Neural progenitor cell (in vitro differentiated cells): ENCODE results near the gene NDFIP2. TPM values are rescaled to one million over a fixed set of nuclear protein-coding genes. Genes with fewer than 3 reads are reported as not detected.

Experiments used
- DNase-seq: peaks from one replicate; pipeline ENCODE4 v3.0.0-alpha.2; 2016; ENCODE audit warnings: low spot score
- H2AFZ ChIP-seq: fragments of 200-600 bp; sonication (generic); replicated peaks from 2 replicates; pipeline ENCODE4 v1.6.1; 2016; ENCODE audit warnings: antibody characterized with exemption
- H3F3A ChIP-seq: fragments of 200-600 bp; sonication (generic); 2 replicates; pipeline ENCODE4 v1.6.1; 2016; ENCODE audit warnings: antibody characterized with exemption, low read depth
- H3K27ac ChIP-seq: fragments of 200-600 bp; sonication (generic); 2 replicates; pipeline ENCODE4 v1.5.1; 2016; ENCODE audit warnings: mild to moderate bottlenecking
- H3K27me3 ChIP-seq: fragments of 200-600 bp; sonication (generic); 2 replicates; pipeline ENCODE4 v1.6.1; 2016; ENCODE audit warnings: mild to moderate bottlenecking, moderate library complexity
- H3K36me3 ChIP-seq: fragments of 200-600 bp; sonication (generic); 2 replicates; pipeline ENCODE4 v1.5.1; 2016
- H3K4me1 ChIP-seq: fragments of 200-600 bp; sonication (generic); 2 replicates; pipeline ENCODE4 v1.6.1; 2016; ENCODE audit warnings: mixed run types
- H3K4me2 ChIP-seq: fragments of 200-600 bp; sonication (generic); 2 replicates; pipeline ENCODE4 v1.6.1; 2016
- H3K4me3 ChIP-seq: fragments of 200-600 bp; sonication (generic); 2 replicates; pipeline ENCODE4 v1.5.1; 2016
- H3K79me2 ChIP-seq: fragments of 200-600 bp; sonication (generic); 2 replicates; pipeline ENCODE4 v1.6.1; 2016; ENCODE audit warnings: low read depth
- H3K9ac ChIP-seq: fragments of 200-600 bp; sonication (generic); 2 replicates; pipeline ENCODE4 v1.6.1; 2016
- H3K9me3 ChIP-seq: fragments of 200-600 bp; sonication (generic); 2 replicates; pipeline ENCODE4 v1.5.1; 2016; ENCODE audit warnings: low read depth
- H4K20me1 ChIP-seq: fragments of 200-600 bp; sonication (generic); 2 replicates; pipeline ENCODE4 v1.6.1; 2016; ENCODE audit warnings: low read depth
- H3K27ac Mint-ChIP-seq: 3 replicates; pipeline ENCODE4 v1.8.0; 2021; ENCODE audit warnings: mixed read lengths
- H3K27me3 Mint-ChIP-seq: 2 replicates; pipeline ENCODE4 v1.8.0; 2022; ENCODE audit warnings: low read depth, mild to moderate bottlenecking, inconsistent platforms, moderate library complexity, mixed read lengths; ENCODE audit not compliant: insufficient read depth
- H3K36me3 Mint-ChIP-seq: 3 replicates; pipeline ENCODE4 v1.8.0; 2021; ENCODE audit warnings: mixed read lengths
- H3K4me1 Mint-ChIP-seq: 3 replicates; pipeline ENCODE4 v1.8.0; 2021; ENCODE audit warnings: mixed read lengths
- H3K4me3 Mint-ChIP-seq: 3 replicates; pipeline ENCODE4 v1.8.0; 2021; ENCODE audit warnings: mild to moderate bottlenecking, moderate library complexity, mixed read lengths
- H3K9me3 Mint-ChIP-seq: 3 replicates; pipeline ENCODE4 v1.8.0; 2020; ENCODE audit warnings: mixed read lengths
- EZH2 ChIP-seq: fragments of 200-600 bp; sonication (generic); IDR thresholded peaks from 2 replicates; pipeline ENCODE4 v1.6.1; 2017; ENCODE audit warnings: antibody characterized with exemption, mild to moderate bottlenecking, moderate library complexity
- EZH2phosphoT487 ChIP-seq: fragments of 200-600 bp; sonication (generic); IDR thresholded peaks from 2 replicates; pipeline ENCODE4 v1.6.1; 2017; ENCODE audit warnings: antibody characterized with exemption
- total RNA-seq: library from RNA; depleted of rRNA; stranded (reverse); fragments of >200 nt; gene quantifications from 2 replicates; pipeline ENCODE4 v1.2.3, GENCODE V29; 2015; ENCODE audit warnings: low replicate concordance
- TF ChIP-seq, protein P1 (sequence below): fragments of 200-600 bp; sonication (generic); IDR thresholded peaks from 2 replicates; pipeline ENCODE4 v1.5.1; 2017; ENCODE audit warnings: antibody characterized with exemption, mild to moderate bottlenecking

NDFIP2 gene
- total RNA-seq, 1 donor from 2014 or later = 25.4 TPM

DNA sequence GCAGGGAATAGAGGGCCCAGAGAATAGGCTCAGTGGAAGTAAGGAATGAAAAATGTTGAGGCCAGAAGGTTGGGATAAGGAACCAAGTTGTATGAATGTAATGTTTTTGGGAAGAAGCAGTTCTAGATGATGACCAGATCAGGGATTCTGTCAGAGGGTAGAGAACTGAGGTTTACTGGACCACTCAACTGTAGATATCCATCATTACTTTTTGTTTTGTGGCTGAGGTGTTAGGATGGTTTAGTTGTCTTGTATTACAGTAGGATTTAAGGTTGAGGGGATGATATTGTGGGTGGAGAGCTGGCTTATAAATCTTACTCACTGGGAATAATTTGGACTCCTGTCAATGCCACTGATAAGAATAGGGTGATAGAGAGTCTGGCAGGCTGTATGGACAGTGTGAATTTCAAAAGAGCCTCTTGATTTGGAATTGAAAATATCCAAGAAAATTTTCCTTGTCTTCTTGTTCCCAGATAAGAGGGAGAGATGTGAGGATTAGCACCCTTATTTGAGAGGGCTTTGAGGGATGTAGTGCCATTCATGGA is 22.6 kb downstream of the NDFIP2 start:
- no peak for DNase-seq
- H3K4me2 ChIP-seq = no peak overlapping the region
- no peaks in the 10 kb centered on the region for H3K4me1 ChIP-seq
- H3K27me3 ChIP-seq = no peaks in the 10 kb centered on the region
- Mint-ChIP-seq H3K4me1 (no peaks in the 10 kb centered on the region), H3K27me3 (no peaks in the 10 kb centered on the region), H3K9me3 (peaks cover 15% of the 10 kb centered on the region), H3K36me3 (peaks cover 2% of the 10 kb centered on the region), H3K4me3 (no peak overlapping the region), H3K27ac (no peak overlapping the region)
- no peak overlapping the region for H3K9ac ChIP-seq
- H3K36me3 ChIP-seq = no peaks in the 10 kb centered on the region
- no peak overlapping the region for H3K4me3 ChIP-seq
- TF ChIP-seq EZH2phosphoT487 (no peak), EZH2 (no peak)
- TF ChIP-seq, protein P1, sequence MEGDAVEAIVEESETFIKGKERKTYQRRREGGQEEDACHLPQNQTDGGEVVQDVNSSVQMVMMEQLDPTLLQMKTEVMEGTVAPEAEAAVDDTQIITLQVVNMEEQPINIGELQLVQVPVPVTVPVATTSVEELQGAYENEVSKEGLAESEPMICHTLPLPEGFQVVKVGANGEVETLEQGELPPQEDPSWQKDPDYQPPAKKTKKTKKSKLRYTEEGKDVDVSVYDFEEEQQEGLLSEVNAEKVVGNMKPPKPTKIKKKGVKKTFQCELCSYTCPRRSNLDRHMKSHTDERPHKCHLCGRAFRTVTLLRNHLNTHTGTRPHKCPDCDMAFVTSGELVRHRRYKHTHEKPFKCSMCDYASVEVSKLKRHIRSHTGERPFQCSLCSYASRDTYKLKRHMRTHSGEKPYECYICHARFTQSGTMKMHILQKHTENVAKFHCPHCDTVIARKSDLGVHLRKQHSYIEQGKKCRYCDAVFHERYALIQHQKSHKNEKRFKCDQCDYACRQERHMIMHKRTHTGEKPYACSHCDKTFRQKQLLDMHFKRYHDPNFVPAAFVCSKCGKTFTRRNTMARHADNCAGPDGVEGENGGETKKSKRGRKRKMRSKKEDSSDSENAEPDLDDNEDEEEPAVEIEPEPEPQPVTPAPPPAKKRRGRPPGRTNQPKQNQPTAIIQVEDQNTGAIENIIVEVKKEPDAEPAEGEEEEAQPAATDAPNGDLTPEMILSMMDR = no peak
- H3K27ac ChIP-seq = no peak overlapping the region
- H3K79me2 ChIP-seq = peaks cover 36% of the 10 kb centered on the region
- no peaks in the 10 kb centered on the region for H3K9me3 ChIP-seq
- H4K20me1 ChIP-seq = no peaks in the 10 kb centered on the region
- no peak overlapping the region for H2AFZ ChIP-seq
- no peaks in the 10 kb centered on the region for H3F3A ChIP-seq

DNA sequence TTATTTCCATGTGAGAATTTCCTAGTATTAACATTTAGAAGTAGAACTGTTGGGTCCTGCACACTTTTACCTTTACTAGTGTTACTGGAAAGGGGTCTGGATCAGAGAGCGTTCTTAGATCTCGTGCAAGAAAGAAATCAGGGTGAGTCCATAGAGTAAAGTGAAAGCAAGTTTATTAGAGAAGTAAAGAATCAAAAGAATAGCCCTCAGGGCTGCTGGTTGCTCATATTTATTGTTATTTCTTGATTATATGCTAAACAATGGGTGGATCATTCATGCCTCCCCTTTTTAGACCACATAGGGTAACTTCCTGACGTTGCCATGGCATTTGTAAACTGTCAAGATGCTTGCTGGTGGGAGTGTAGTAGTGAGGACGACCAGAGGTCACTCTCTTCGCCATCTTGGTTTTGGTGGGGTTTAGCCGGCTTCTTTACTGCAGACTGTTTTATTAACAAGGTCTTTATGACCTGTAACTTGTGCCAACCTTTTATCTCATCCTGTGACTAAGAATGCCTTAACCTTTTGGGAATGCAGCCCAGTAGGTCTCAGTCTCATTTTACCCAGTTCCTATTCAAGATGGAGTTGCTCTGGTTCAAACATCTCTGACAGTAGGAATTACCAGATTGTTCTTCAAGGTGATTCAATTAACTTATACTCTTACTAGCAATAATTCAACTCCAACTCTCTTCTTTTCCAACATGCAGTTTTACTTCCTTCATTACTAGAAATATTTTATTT is 27.4 kb downstream of the NDFIP2 start:
- H3K79me2 ChIP-seq = peaks cover 14% of the 10 kb centered on the region
- Mint-ChIP-seq H3K36me3 (no peaks in the 10 kb centered on the region), H3K4me1 (no peaks in the 10 kb centered on the region), H3K9me3 (peaks cover 3% of the 10 kb centered on the region), H3K27ac (no peak overlapping the region), H3K4me3 (no peak overlapping the region), H3K27me3 (no peaks in the 10 kb centered on the region)
- no peak overlapping the region for H2AFZ ChIP-seq
- H3K4me1 ChIP-seq = no peaks in the 10 kb centered on the region
- no peaks in the 10 kb centered on the region for H3K27me3 ChIP-seq
- no peaks in the 10 kb centered on the region for H3K9me3 ChIP-seq
- TF ChIP-seq EZH2phosphoT487 (no peak), EZH2 (no peak)
- TF ChIP-seq, protein P1 = no peak
- H3K36me3 ChIP-seq = no peaks in the 10 kb centered on the region
- H3K9ac ChIP-seq = no peak overlapping the region
- no peak overlapping the region for H3K4me2 ChIP-seq
- DNase-seq = no peak
- no peaks in the 10 kb centered on the region for H3F3A ChIP-seq
- no peak overlapping the region for H3K4me3 ChIP-seq
- H4K20me1 ChIP-seq = no peaks in the 10 kb centered on the region
- H3K27ac ChIP-seq = no peak overlapping the region

DNA sequence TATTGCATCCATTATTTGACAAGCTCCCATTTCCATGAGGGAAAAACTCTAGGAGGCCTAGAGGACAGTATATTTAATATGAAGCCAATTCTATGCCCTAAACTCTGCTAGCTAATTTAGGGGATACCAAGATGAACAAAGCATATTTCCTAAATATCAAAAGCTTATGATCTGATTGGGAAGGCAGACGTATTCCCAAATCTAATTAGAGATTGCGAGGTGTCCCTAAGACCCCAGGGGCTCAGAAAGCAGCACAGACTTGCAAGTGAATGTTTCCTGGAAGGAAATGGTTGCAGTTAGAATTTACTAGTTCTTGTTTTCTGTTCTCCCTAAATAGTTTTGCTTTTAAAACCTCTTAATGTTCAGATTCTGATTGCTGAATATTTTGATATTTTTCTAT is 30.7 kb downstream of the NDFIP2 start:
- no peaks in the 10 kb centered on the region for H3F3A ChIP-seq
- H3K27ac ChIP-seq = no peak overlapping the region
- H2AFZ ChIP-seq = no peak overlapping the region
- H3K4me3 ChIP-seq = no peak overlapping the region
- no peak overlapping the region for H3K9ac ChIP-seq
- no peaks in the 10 kb centered on the region for H3K36me3 Mint-ChIP-seq
- TF ChIP-seq EZH2phosphoT487 (no peak), EZH2 (no peak)
- TF ChIP-seq, protein P1 = no peak
- H4K20me1 ChIP-seq = no peaks in the 10 kb centered on the region
- H3K27ac Mint-ChIP-seq = no peak overlapping the region
- no peaks in the 10 kb centered on the region for H3K27me3 Mint-ChIP-seq
- no peaks in the 10 kb centered on the region for H3K4me1 ChIP-seq
- H3K9me3 ChIP-seq = no peaks in the 10 kb centered on the region
- H3K36me3 ChIP-seq = no peaks in the 10 kb centered on the region
- peaks cover 3% of the 10 kb centered on the region for H3K79me2 ChIP-seq
- H3K9me3 Mint-ChIP-seq = peaks cover 3% of the 10 kb centered on the region
- H3K4me2 ChIP-seq = no peak overlapping the region
- H3K4me3 Mint-ChIP-seq = no peak overlapping the region
- DNase-seq = no peak
- no peaks in the 10 kb centered on the region for H3K27me3 ChIP-seq
- H3K4me1 Mint-ChIP-seq = no peaks in the 10 kb centered on the region
